HCT116 (cell line): ENCODE results near the gene ACOT7.

Experiments used
- CTCF ChIP-seq, 3 experiments: fragments of 200-600 bp in 1 of 3; sonication (generic) in 1 of 3; IDR thresholded peaks in 2 of 3; conservative IDR thresholded peaks in 1 of 3; 2 replicates each; pipeline ENCODE4 v1.5.1; 2012 to 2017; ENCODE audit warnings: low read depth in 2 of 3, low read length in 2 of 3, antibody characterized with exemption in 1 of 3, borderline replicate concordance in 1 of 3, control low read depth in 1 of 3, mild to moderate bottlenecking in 1 of 3, mixed read lengths in 1 of 3, mixed run types in 1 of 3, moderate library complexity in 1 of 3; ENCODE audit not compliant: insufficient read depth in 1 of 3
- EZH2 ChIP-seq: fragments of 200-600 bp; sonication (generic); IDR thresholded peaks from 2 replicates; pipeline ENCODE4 v1.6.1; 2017; ENCODE audit warnings: antibody characterized with exemption, mixed run types
- EZH2phosphoT487 ChIP-seq: fragments of 200-600 bp; IDR thresholded peaks from 2 replicates; pipeline ENCODE4 v1.6.1; 2018; ENCODE audit warnings: antibody characterized with exemption, borderline replicate concordance
- JUND ChIP-seq: IDR thresholded peaks from 2 replicates; pipeline ENCODE4 v1.6.1; 2012
- MAX ChIP-seq: IDR thresholded peaks from 2 replicates; pipeline ENCODE4 v1.6.1; 2012
- POLR2AphosphoS5 ChIP-seq: IDR thresholded peaks from 2 replicates; pipeline ENCODE4 v1.6.1; 2011; ENCODE audit warnings: mild to moderate bottlenecking, low read depth, low read length, moderate library complexity
- REST ChIP-seq: IDR thresholded peaks from 2 replicates; pipeline ENCODE4 v1.6.1; 2012; ENCODE audit warnings: low read depth
- SIN3A ChIP-seq: IDR thresholded peaks from 2 replicates; pipeline ENCODE4 v1.6.1; 2012; ENCODE audit warnings: low read depth
- ZNF274 ChIP-seq: fragments of 200-500 bp; sonication (Bioruptor generic); IDR thresholded peaks from 2 replicates; pipeline ENCODE4 v1.6.1; 2014; ENCODE audit warnings: mild to moderate bottlenecking, low read depth, low read length, inconsistent platforms

GRCh38 chr1:6251233-6251632 is 142.3 kb downstream of the ACOT7 start:
- TF ChIP-seq CTCF (IDR thresholded peaks at IDR 0.05 in 2 of 3, conservative IDR thresholded peaks at IDR 0.05 in 1 of 3; ENCODE audit: borderline replicate concordance in 1 of 3, insufficient read depth in 1 of 3, low read depth in 2 of 3, low read length in 2 of 3) = no peak
- no peak for TF ChIP-seq JUND
- TF ChIP-seq POLR2AphosphoS5 = no peak
- TF ChIP-seq EZH2 = no peak
- TF ChIP-seq MAX = no peak
- TF ChIP-seq REST = no peak
- no peak for TF ChIP-seq ZNF274
- TF ChIP-seq SIN3A = no peak
- TF ChIP-seq EZH2phosphoT487 = no peak
